Mammary epithelial cell (primary cell): ENCODE results near the gene CD180.

Source experiments
- EZH2 ChIP-seq: IDR thresholded peaks from 2 replicates; pipeline ENCODE4 v1.6.1; 2012; ENCODE audit warnings: low read length, inconsistent platforms, borderline replicate concordance
- TF ChIP-seq, protein P1 (sequence below), 2 donors: IDR thresholded peaks in 1 of 2; conservative IDR thresholded peaks in 1 of 2; 2 replicates each; pipeline ENCODE4 v1.5.1; 2011 to 2012; ENCODE audit warnings: inconsistent platforms in 2 of 2, low read length in 2 of 2, mild to moderate bottlenecking in 2 of 2, control low read depth in 1 of 2, low read depth in 1 of 2; ENCODE audit not compliant: insufficient read depth in 1 of 2; ENCODE audit errors: extremely low read depth in 1 of 2

DNA sequence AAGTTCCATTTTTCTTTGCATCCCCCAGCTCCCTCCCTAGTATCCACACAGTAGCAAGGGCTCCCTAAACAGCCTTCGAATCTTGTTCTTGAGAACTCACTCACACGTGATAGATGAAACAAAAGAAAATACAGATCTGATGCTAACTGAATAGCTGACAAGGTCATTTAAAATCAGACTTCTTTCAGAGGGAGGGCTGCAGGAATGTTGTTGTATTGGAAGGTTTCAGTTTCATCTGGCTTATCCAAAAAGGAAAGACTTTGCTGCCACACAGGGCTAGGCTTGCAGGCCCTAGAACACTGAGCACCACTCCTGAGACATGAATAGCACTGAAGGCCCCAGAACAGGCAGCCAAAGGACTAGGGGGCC, 3.2 kb downstream of the CD180 start:
- TF ChIP-seq, protein P1, sequence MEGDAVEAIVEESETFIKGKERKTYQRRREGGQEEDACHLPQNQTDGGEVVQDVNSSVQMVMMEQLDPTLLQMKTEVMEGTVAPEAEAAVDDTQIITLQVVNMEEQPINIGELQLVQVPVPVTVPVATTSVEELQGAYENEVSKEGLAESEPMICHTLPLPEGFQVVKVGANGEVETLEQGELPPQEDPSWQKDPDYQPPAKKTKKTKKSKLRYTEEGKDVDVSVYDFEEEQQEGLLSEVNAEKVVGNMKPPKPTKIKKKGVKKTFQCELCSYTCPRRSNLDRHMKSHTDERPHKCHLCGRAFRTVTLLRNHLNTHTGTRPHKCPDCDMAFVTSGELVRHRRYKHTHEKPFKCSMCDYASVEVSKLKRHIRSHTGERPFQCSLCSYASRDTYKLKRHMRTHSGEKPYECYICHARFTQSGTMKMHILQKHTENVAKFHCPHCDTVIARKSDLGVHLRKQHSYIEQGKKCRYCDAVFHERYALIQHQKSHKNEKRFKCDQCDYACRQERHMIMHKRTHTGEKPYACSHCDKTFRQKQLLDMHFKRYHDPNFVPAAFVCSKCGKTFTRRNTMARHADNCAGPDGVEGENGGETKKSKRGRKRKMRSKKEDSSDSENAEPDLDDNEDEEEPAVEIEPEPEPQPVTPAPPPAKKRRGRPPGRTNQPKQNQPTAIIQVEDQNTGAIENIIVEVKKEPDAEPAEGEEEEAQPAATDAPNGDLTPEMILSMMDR (conservative IDR thresholded peaks at IDR 0.05 in 1 of 2, IDR thresholded peaks at IDR 0.05 in 1 of 2; ENCODE audit: extremely low read depth in 1 of 2, insufficient read depth in 1 of 2, low read depth in 1 of 2, low read length in 2 of 2), result no peak
- TF ChIP-seq EZH2, result no peak
